H1 (cell line): ENCODE measurements around the gene PIBF1. TPM values are rescaled to one million over a fixed set of nuclear protein-coding genes. Genes with fewer than 3 reads are reported as not detected.

ENCODE experiments used
- CBX5 ChIP-seq: fragments of 300-800, 300-1000 bp; sonication (generic); IDR thresholded peaks from 2 replicates; pipeline ENCODE4 v1.7.1; 2016; ENCODE audit warnings: antibody characterized with exemption, low read length, low read depth
- MAFK ChIP-seq: IDR thresholded peaks from 2 replicates; pipeline ENCODE4 v1.6.1; 2012; ENCODE audit warnings: low read depth, mild to moderate bottlenecking, improper control_type of control experiment, low read length
- NANOG ChIP-seq: IDR thresholded peaks from 2 replicates; pipeline ENCODE4 v1.6.1; 2011; ENCODE audit warnings: low read length, low read depth, mild to moderate bottlenecking, inconsistent platforms; ENCODE audit not compliant: insufficient read depth, poor library complexity, severe bottlenecking
- POU5F1 ChIP-seq: IDR thresholded peaks from 2 replicates; pipeline ENCODE4 v1.6.1; 2011; ENCODE audit warnings: low read depth, mild to moderate bottlenecking, low read length, moderate library complexity
- SIRT6 ChIP-seq: IDR thresholded peaks from one replicate; pipeline ENCODE4 v1.7.1; 2012; ENCODE audit warnings: low read length, inconsistent platforms
- TAF7 ChIP-seq: optimal IDR thresholded peaks from 2 replicates; pipeline ENCODE3; 2011; ENCODE audit warnings: low read depth, mild to moderate bottlenecking, inconsistent platforms, low read length, moderate library complexity, borderline replicate concordance
- TCF12 ChIP-seq: IDR thresholded peaks from 2 replicates; pipeline ENCODE4 v1.6.1; 2011; ENCODE audit warnings: low read depth, mild to moderate bottlenecking, low read length
- polyA plus RNA-seq, 7 experiments: library from polyadenylated mRNA; depleted of rRNA in 3 of 7; stranded (reverse) in 5 of 7; unstranded in 2 of 7; fragments of >200 nt in 5 of 7; fragments of 200-250 nt in 2 of 7; gene quantifications; 1 replicate in 5 of 7; 2 replicates in 1 of 7; 4 replicates in 1 of 7; pipeline versions ENCODE4 v1.2.1 to v1.2.3, GENCODE V29; 2011 to 2013; ENCODE audit warnings: missing spikeins in 2 of 7, mixed read lengths in 2 of 7
- total RNA-seq: library from RNA; stranded (reverse); fragmentation: NEBNext Ultra II Directional; extraction: Animal tissue kit (Norgen Biotek cat#: 25700); gene quantifications from 2 replicates; pipeline ENCODE4 v1.2.1, GENCODE V29; 2021

Gene PIBF1
- total and polyA plus RNA-seq, 2 of the 8 experiments (the other 6 are each of a cell fraction or from before 2014, with no cell fraction given): 1.1 to 13.2 TPM

DNA sequence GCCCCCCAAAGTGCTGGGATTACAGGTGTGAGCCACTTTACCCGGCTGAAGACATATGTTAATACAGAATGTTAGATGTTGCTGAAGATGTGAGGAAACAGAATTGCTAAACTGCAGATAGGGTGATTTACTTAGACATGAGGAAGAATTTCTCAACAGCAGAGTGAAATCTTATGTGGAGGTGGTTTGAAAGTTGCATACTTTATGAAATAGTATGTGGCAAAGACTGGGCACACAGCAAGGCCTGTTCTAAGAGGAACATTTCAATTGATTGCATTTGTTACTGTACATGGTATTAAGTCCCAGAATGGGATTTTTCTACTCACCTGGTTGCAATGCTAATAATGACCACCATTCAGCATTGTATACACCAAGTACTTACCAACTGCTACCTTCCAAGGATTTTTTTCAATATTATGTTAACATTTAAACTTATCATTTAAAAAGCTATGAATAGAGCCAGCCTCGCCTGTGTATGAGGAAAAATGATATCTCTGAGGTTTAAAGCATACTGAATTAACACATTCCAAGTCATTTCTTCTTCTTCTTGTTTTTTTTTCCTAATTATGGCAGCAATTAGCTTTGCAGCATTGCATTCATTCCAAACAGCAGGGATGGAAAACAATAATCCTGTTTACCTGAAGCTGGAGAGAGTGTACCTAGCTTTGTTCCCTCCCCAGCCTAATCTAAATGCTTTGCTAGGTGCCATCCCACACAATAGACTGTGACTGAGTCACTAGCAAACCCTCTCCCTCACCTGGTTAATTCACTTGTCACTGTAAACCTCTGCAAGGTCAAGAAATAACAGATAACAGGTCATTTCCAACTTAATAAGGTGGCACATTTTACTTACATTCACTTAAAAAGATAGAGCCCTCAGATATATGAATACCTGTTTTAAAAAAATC, 257.5 kb downstream of the PIBF1 start (continued):
- TF ChIP-seq POU5F1: no peak
- TF ChIP-seq TAF7: no peak
- no peak for TF ChIP-seq CBX5
- no peak for TF ChIP-seq TCF12
- no peak for TF ChIP-seq NANOG
- no peak for TF ChIP-seq SIRT6
- no peak for TF ChIP-seq MAFK
